Urinary bladder (tissue), 4 donors: ENCODE data around the gene NRF1. TPM values are rescaled to one million over a fixed set of nuclear protein-coding genes. Genes with fewer than 3 reads are reported as not detected.
"Not testable (repeated sequence)": the region's sequence is repeated elsewhere in the genome, so short reads cannot be mapped to it uniquely, and the experiment has no call there.

Experiments used
- DNase-seq: peaks from one replicate; pipeline ENCODE4 v3.0.0-alpha.2; 2015; ENCODE audit errors: extremely low spot score
- H3K27ac ChIP-seq: one replicate; pipeline ENCODE4 v1.5.1; 2013; ENCODE audit warnings: low read depth, mild to moderate bottlenecking, moderate library complexity
- H3K36me3 ChIP-seq: one replicate; pipeline ENCODE4 v1.6.1; 2013; ENCODE audit warnings: mild to moderate bottlenecking, moderate library complexity; ENCODE audit not compliant: insufficient read depth
- H3K4me1 ChIP-seq: one replicate; pipeline ENCODE4 v1.6.1; 2013; ENCODE audit warnings: mild to moderate bottlenecking, moderate library complexity; ENCODE audit not compliant: insufficient read depth
- H3K4me3 ChIP-seq: one replicate; pipeline ENCODE4 v1.5.1; 2013; ENCODE audit warnings: low read depth, low read length
- WGBS: extraction: QIAGEN DNeasy Blood & Tissue Kit; methylation state at CpG from one replicate; pipeline ENCODE4 v1.1.7; 2013; 5-methylcytosine and 5-hydroxymethylcytosine counted together
- polyA plus RNA-seq: library from polyadenylated mRNA; stranded (reverse); fragments of 200-250 nt; gene quantifications from one replicate; pipeline ENCODE4 v1.2.3, GENCODE V29; 2013
- total RNA-seq: library from RNA; depleted of rRNA; stranded (reverse); fragments of >200 nt; gene quantifications from one replicate; pipeline ENCODE4 v1.2.3, GENCODE V29; 2014
- donor health status: healthy with polysubstance abuse.
- donor health status: healthy.

NRF1 gene
- total and polyA plus RNA-seq, 2 donors = 12.8 to 23.9 TPM

DNA sequence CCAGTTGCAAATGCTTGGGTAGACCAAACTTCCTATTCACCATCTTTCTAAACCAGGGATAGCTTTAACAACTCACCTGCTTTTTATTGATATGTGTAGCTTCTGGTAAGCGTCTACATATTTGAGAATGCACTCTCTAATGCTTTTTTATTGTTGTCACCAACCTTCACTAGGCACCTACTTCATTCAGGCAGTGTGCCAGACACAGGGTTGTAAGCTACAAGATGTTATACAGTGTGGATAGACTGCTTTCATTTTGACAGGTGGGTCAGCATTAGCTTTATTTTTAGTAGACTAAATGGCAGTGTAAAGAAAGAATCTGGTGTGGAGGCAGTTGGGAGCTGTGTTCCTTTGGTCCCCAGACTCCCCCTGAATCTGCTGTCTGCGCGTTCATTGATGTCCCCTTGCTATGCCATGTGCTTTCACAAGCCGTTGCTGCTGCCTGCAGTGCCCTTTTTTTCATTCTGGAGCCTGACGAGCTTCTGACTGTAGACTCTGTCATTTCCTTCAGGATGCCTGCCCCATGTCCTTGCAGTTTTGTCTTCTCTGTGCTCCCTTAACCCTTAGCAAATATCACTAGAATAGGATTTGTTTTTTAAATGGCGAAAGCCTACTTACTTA lies 32.1 kb downstream of the NRF1 start:
- H3K27ac ChIP-seq = no peak overlapping the region
- no peak for DNase-seq
- H3K4me1 ChIP-seq = no peaks in the 10 kb centered on the region
- H3K4me3 ChIP-seq = no peak overlapping the region
- H3K36me3 ChIP-seq = no peaks in the 10 kb centered on the region
- 70% methylated on average over 6 of the region's 6 CpGs for WGBS

DNA sequence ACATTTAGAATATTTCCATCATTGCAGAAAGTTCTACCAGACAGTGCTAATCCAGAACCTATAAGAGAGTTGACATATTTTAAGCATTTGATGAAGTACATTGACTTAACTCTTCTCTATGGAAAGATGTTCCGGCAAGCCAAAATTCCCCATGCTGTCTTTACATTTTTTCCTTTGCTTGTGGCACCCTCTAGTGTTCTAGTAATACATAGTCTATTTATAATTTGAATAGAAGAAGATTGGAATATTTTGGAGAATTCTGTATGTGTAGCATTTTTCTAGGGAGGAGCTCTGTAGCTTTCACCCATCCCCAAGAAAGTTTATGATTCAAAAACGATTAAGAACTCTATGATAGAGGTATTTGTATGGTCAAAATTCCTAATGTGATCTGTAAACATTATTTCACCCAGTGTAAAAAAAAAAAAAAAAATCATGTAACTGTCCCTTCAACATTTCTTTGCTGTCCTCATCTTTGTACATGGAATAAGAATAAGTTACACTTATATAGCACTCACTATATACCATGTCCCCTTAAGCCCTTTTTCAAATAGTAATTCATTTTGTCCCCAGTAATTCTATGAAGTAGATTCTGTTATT lies 33.2 kb downstream of the NRF1 start:
- Histone ChIP-seq H3K36me3 (no peaks in the 10 kb centered on the region), H3K4me1 (no peaks in the 10 kb centered on the region), H3K27ac (no peak overlapping the region), H3K4me3 (no peak overlapping the region)
- peak; percentile 7 for DNase-seq
- 24% methylated on average over 2 of the region's 2 CpGs for WGBS

DNA sequence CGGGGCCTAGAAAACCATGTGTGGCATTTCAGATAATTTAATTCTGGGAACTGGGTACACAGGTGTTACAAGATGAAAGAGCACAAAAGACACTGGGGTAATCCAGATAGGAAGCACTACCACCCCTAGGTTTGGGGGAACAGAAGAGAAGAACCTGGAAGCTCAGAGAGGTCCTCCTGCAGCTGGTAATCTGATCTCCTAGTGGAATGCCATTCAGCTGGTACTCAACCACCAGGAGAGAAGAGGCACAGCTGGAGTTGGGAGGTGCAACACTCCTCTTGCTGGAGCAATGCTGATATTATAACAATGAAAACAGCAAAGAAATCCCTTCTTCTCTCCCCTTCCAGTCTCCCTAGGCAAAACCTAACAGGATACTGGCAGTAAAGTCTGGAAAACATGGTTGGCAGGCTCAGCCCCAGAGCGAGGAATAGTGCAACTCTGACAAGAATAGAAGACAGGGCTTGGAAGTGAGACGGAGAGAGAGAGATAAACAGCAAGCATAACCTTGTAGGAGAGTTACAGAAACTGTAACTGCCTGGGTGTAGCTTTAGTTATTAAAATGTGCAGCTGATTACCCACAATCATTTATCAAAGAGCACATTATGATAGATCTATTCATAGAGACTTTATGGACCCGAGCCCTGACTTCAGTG lies 35.0 kb downstream of the NRF1 start:
- Histone ChIP-seq H3K4me1 (no peaks in the 10 kb centered on the region), H3K36me3 (no peaks in the 10 kb centered on the region), H3K4me3 (no peak overlapping the region), H3K27ac (no peak overlapping the region)
- WGBS = 80% methylated on average over 4 of the region's 4 CpGs
- no peak for DNase-seq

DNA sequence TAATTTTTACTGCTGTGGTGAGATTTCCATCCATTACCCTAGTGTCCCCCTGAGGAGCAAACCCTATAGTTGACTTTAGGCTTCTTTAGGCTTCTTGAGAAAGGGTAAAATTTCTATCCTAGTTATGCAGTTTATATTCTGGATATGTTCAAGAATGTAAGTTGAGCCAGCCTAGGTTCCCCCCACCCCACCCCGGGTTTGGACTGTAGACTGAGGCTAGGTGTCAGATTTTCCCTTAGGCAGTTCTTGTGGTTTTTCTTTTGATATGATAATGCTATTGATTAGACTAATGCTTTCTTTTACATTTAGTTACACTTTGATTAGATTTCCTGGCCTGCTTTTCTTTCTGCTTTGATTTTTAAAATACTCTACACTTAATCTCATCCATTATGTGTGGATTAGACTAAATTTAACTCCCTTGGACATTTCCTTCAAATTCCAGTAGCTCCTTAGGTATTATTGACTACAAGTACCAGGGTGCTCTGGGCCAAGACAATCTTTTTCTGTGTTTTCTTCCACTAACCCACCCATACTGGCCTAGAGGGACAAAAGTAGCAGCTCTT lies 37.7 kb downstream of the NRF1 start:
- DNase-seq = no peak
- 80% methylated on average over 1 of the region's 1 CpG for WGBS
- H3K4me1 ChIP-seq = no peaks in the 10 kb centered on the region
- no peak overlapping the region for H3K27ac ChIP-seq
- H3K36me3 ChIP-seq = no peaks in the 10 kb centered on the region
- no peak overlapping the region for H3K4me3 ChIP-seq

DNA sequence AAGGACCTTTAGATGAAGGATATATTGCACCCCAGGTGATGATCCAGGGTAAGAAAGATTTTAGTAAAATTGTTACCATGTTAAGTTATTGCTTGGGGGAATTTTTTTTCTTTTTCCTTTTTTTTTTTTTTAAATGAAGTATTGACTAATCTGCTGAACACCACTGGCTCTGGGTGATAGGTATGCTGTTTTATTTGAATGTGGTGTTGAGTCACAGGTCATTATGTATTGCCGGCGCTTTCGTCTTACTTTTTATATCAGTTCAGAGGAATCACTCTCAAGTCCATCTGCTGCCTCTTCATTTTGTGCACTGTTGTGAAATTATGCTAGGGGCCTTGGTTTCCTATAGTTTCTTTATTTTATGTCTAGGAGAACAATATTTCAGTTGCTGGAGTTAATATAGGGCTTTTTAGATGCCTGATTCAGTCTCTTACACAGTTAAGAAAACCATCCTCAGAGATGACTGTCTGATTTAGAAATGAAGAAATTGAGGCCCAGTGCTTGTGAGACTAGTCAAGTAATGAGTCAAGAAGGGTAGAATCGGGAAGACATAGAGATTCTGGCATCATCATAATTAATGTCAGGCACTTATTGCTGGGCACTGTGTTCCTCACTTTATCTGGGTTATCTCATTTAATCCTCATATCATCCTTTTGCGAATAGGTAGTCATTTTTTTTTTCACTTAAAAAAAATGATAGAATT lies 38.7 kb downstream of the NRF1 start:
- Histone ChIP-seq H3K4me3 (no peak overlapping the region), H3K27ac (no peak overlapping the region), H3K36me3 (no peaks in the 10 kb centered on the region), H3K4me1 (no peaks in the 10 kb centered on the region)
- WGBS = 85% methylated on average over 5 of the region's 5 CpGs
- DNase-seq = no peak

DNA sequence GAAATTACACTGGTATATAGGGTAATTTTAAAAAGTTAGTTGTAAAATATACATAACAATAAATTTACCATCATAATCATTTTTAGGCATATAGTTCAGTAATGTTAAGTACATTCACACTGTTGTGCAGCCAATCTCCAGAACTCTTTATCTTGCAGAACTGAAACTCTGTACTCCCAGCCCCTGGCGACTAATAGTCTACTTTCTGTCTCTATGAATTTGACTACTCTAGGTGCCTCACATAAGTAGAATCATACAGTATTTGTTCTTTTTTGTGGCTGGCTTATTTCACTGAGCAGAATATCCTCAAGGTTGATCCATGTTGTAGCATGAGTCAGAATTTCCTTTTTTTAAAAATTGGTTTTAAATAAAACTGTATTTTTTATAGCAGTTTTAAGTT lies 41.4 kb downstream of the NRF1 start:
- no peak overlapping the region for H3K27ac ChIP-seq
- DNase-seq = no peak

DNA sequence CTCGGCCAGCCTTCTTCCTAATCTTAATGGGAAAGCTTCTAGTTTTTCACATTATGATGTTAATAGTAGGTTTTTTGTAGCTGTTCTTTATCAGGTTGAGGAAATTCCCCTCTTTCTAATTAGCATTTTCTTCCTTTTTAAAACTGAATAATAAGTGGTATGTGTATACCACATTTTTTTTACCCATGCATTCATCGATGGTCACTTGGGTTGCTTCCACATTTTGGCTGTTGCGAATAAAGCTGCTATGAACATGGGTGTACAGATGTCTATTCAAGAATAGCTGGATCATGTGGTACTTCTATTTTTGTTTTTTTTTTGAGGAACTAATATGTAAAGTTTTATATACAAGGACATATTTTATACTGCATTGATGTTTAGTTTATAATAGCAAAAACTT lies 44.3 kb downstream of the NRF1 start:
- H3K36me3 ChIP-seq = peaks cover 2% of the 10 kb centered on the region
- 83% methylated on average over 3 of the region's 3 CpGs for WGBS
- H3K4me1 ChIP-seq = no peaks in the 10 kb centered on the region
- H3K27ac ChIP-seq = no peak overlapping the region
- DNase-seq = no peak
- H3K4me3 ChIP-seq = no peak overlapping the region

More for the DNA sequence above, 41.4 kb downstream of the NRF1 start:
- Histone ChIP-seq H3K4me3 (no peak overlapping the region), H3K36me3 (peaks cover 2% of the 10 kb centered on the region), H3K4me1 (no peaks in the 10 kb centered on the region)
- WGBS = 89% methylated on average over 1 of the region's 1 CpG

DNA sequence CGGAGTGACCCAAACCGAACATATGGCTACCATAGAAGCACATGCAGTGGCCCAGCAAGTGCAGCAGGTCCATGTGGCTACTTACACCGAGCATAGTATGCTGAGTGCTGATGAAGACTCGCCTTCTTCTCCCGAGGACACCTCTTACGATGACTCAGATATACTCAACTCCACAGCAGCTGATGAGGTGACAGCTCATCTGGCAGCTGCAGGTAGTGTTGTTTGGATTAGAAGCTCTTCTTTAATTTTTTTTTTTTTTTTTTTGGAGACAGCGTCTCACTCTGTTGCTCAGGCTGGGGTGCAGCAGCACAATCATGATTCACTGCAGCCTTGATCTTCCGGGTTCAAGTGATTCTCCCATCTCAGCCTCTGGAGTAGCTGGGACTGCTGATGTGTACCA lies 45.8 kb downstream of the NRF1 start:
- H3K4me3 ChIP-seq = no peak overlapping the region
- H3K4me1 ChIP-seq = no peaks in the 10 kb centered on the region
- no peak for DNase-seq
- peaks cover 2% of the 10 kb centered on the region for H3K36me3 ChIP-seq
- 93% methylated on average over 8 of the region's 8 CpGs for WGBS
- H3K27ac ChIP-seq = no peak overlapping the region

DNA sequence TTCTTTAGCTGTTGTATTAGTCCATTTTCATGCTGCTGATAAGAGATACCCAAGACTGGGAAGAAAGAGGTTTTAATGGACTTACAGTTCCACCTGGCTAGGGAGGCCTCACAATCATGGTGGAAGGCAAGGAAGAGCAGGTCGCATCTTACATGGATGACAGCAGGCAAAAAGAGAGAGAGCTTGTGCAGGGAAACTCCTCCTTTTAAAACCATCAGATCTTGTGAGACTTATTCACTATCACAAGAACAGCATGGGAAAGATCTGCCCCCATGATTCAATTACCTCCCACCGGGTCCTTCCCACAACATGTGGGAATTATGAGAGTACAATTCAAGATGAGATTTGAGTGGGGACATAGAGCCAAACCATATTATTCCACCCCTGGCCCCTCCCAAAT lies 48.4 kb downstream of the NRF1 start:
- 78% methylated on average over 2 of the region's 2 CpGs for WGBS
- DNase-seq, H3K4me1 ChIP-seq, H3K36me3 ChIP-seq, H3K4me3 ChIP-seq, H3K27ac ChIP-seq: not testable (repeated sequence)

DNA sequence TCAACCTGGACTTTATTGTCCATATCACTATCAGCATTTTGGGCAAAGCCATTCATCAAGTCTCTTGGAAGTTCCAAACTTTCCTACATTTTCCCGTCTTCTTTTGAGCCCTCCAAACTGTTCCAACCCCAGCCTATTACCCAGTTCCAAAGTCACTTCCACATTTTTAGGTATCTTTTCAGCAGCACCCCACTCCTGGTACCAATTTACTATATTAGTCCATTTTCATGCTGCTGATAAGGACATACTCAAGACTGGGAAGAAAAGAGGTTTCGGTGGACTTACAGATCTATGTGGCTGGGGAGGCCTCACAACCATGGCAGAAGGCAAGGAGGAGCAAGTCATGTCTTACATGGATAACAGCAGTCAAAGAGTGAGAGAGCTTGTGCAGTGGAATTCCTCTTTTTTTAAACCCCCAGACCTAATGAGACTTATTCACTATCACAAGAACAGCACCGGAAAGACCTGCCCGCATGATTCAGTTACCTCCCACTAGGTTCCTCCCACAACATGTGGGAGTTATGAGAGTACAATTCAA lies 50.2 kb downstream of the NRF1 start:
- H3K4me3 ChIP-seq = no peak overlapping the region
- no peak overlapping the region for H3K27ac ChIP-seq
- DNase-seq = no peak
- peaks cover 2% of the 10 kb centered on the region for H3K36me3 ChIP-seq
- H3K4me1 ChIP-seq = no peaks in the 10 kb centered on the region
- 97% methylated on average over 4 of the region's 4 CpGs for WGBS

DNA sequence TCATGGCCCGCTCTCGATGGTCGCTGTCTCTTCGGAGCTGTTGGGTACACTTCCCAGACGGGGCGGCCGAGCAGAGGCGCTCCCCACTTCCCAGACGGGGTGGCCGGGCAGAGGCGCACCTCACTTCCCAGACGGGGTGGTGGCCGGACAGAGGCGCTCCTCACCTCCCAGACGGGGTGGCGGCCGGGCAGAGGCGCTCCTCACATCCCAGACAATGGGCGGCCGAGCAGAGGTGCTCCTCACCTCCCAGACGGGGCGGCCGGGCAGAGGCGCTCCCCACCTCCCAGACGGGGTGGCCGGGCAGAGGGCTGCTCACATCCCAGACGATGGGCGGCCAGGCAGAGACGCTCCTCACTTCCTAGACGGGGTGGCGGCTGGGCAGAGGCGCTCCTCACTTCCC lies 51.7 kb downstream of the NRF1 start:
- H3K36me3 ChIP-seq, DNase-seq, H3K27ac ChIP-seq, H3K4me1 ChIP-seq, H3K4me3 ChIP-seq: not testable (repeated sequence)
- WGBS = 96% methylated on average over 32 of the region's 32 CpGs

DNA sequence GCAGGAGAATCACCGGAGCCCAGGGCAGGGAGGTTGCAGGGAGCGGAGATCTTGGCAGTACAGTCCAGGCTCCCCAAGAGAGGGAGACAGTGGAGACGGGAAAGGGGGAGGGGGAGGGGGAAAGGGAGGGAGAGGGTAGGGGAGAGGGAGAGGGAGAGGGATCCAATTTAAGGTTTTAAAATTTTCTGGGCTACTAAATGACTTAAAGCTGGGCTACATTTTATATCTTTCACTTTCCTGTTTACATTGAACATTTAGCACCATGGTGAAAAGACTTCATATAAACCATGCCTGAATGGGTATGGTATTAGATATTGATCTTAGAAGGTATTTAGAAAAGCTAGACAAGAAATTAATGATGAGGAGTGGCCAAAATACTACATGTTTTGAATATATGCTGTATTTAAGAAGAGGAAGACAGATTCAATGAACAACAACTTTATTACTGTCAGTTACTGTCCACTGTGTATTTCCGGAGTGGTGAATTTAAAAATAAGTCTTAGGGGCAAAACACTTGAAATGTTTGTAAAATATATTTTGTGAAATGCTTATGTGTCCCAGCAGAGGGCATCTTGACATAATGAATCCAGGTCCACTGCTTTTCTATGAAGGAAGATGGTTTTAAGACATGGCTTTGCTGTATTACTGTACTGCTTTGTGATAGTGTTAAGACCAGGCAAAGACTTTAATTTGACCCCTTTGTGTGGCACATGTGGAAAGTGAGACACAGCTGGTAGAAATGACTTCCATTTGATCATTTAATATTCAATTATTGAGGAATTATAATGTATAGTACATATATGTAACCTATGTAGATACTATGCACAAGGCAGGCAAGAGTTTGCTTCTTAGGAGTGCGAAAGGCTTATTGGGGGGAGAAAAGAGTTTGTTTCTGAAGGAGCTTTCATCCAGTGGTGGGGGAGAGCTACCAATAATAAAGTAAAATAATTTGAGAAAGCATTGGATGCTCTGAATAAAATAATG lies 52.8 kb downstream of the NRF1 start:
- Histone ChIP-seq H3K4me3 (no peak overlapping the region), H3K36me3 (no peaks in the 10 kb centered on the region), H3K27ac (no peak overlapping the region), H3K4me1 (no peaks in the 10 kb centered on the region)
- WGBS = 72% methylated on average over 5 of the region's 5 CpGs
- DNase-seq = peak; percentile 33

DNA sequence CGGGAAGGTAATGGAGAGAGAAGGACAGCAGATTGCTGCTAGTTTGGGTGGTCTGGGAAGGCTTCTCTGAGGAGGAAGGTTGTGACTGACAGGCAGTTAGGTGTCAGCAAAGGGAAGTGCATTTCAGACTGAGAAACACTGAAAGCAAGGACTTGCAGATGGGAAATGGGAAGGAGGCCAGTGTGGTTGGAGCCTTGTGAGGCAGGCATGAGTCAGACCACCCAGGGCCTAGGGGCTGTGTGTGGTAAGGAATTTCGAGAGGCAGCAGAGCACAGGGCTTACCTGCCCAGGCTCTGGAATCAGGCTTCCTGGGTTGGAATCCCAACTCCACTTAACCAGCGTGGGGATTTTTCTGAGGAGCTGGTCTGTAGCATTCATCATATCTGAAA lies 53.5 kb downstream of the NRF1 start:
- 80% methylated on average over 3 of the region's 3 CpGs for WGBS
- no peak for DNase-seq

More for the DNA sequence above, 53.5 kb downstream of the NRF1 start:
- Histone ChIP-seq H3K4me1 (no peaks in the 10 kb centered on the region), H3K4me3 (no peak overlapping the region), H3K27ac (no peak overlapping the region), H3K36me3 (no peaks in the 10 kb centered on the region)
